ENCODE data around the gene LYST. TPM values are rescaled to one million over a fixed set of nuclear protein-coding genes. Genes with fewer than 3 reads are reported as not detected.

LYST gene
- total RNA-seq, 1 experiment from 2014 or later, result 1.7 TPM

GRCh38 chr1:235892734-235893413 lies 26.2 kb upstream of the LYST start:
- intact Hi-C loops (cut with micrococcal nuclease; ENCODE audit: unreplicated experiment), result no loop called here
- POLR2A ChIA-PET (ENCODE audit: low non-redundant PET), result no interaction called here

GRCh38 chr1:235892202-235892601 lies 25.5 kb upstream of the LYST start:
- H3K27ac ChIP-seq (ENCODE audit: low read depth, low read length, poor library complexity, severe bottlenecking), result no peak overlapping the region
- no peaks in the 10 kb centered on the region for H3K9me3 ChIP-seq (ENCODE audit: low read depth, low read length, poor library complexity, severe bottlenecking)
- TF ChIP-seq CTCF (conservative IDR thresholded peaks at IDR 0.05; ENCODE audit: low read depth, low read length) (no peak), EZH2 (IDR thresholded peaks at IDR 0.05; ENCODE audit: borderline replicate concordance, low read depth, low read length, poor library complexity, severe bottlenecking) (no peak)
- H3K4me1 ChIP-seq (ENCODE audit: insufficient read depth, low read length, poor library complexity, severe bottlenecking), result no peaks in the 10 kb centered on the region
- H3K27me3 ChIP-seq (replicated peaks; ENCODE audit: insufficient read depth, low read depth, low read length, poor library complexity), result no peaks in the 10 kb centered on the region
- POLR2A ChIA-PET (ENCODE audit: low non-redundant PET), result no interaction called here
- BruUV-seq (replicated peaks), result no TSS peak
- no peak for DNase-seq (ENCODE audit: low spot score)
- CTCF ChIA-PET, result no interaction called here
- no peak overlapping the region for H3K4me3 ChIP-seq (ENCODE audit: low read depth, low read length, poor library complexity, severe bottlenecking)
- H3K36me3 ChIP-seq (ENCODE audit: insufficient read depth, low read length, poor library complexity, severe bottlenecking), result no peaks in the 10 kb centered on the region
- intact Hi-C loops (cut with micrococcal nuclease; ENCODE audit: unreplicated experiment), result no loop called here

More at GRCh38 chr1:235892734-235893413, 26.2 kb upstream of the LYST start:
- DNase-seq (ENCODE audit: low spot score), result no peak
- Histone ChIP-seq H3K9me3 (ENCODE audit: low read depth, low read length, poor library complexity, severe bottlenecking) (no peaks in the 10 kb centered on the region), H3K36me3 (ENCODE audit: insufficient read depth, low read length, poor library complexity, severe bottlenecking) (no peaks in the 10 kb centered on the region), H3K4me3 (ENCODE audit: low read depth, low read length, poor library complexity, severe bottlenecking) (no peak overlapping the region), H3K27me3 (replicated peaks; ENCODE audit: insufficient read depth, low read depth, low read length, poor library complexity) (no peaks in the 10 kb centered on the region), H3K4me1 (ENCODE audit: insufficient read depth, low read length, poor library complexity, severe bottlenecking) (no peaks in the 10 kb centered on the region), H3K27ac (ENCODE audit: low read depth, low read length, poor library complexity, severe bottlenecking) (no peak overlapping the region)
- TF ChIP-seq CTCF (conservative IDR thresholded peaks at IDR 0.05; ENCODE audit: low read depth, low read length) (no peak), EZH2 (IDR thresholded peaks at IDR 0.05; ENCODE audit: borderline replicate concordance, low read depth, low read length, poor library complexity, severe bottlenecking) (no peak)
- CTCF ChIA-PET, result no interaction called here
- BruUV-seq (replicated peaks), result no TSS peak

- TF ChIP-seq CTCF (conservative IDR thresholded peaks at IDR 0.05; ENCODE audit: low read depth, low read length) (no peak), EZH2 (IDR thresholded peaks at IDR 0.05; ENCODE audit: borderline replicate concordance, low read depth, low read length, poor library complexity, severe bottlenecking) (no peak)
- DNase-seq (ENCODE audit: low spot score), result no peak
- Histone ChIP-seq H3K27ac (ENCODE audit: low read depth, low read length, poor library complexity, severe bottlenecking) (no peak overlapping the region), H3K4me1 (ENCODE audit: insufficient read depth, low read length, poor library complexity, severe bottlenecking) (no peaks in the 10 kb centered on the region), H3K9me3 (ENCODE audit: low read depth, low read length, poor library complexity, severe bottlenecking) (no peaks in the 10 kb centered on the region), H3K36me3 (ENCODE audit: insufficient read depth, low read length, poor library complexity, severe bottlenecking) (no peaks in the 10 kb centered on the region), H3K4me3 (ENCODE audit: low read depth, low read length, poor library complexity, severe bottlenecking) (no peak overlapping the region), H3K27me3 (replicated peaks; ENCODE audit: insufficient read depth, low read depth, low read length, poor library complexity) (no peaks in the 10 kb centered on the region)
- no TSS peak for BruUV-seq (replicated peaks)
- intact Hi-C loops (cut with micrococcal nuclease; ENCODE audit: unreplicated experiment), result no loop called here
- POLR2A ChIA-PET (ENCODE audit: low non-redundant PET), result no interaction called here
- CTCF ChIA-PET, result no interaction called here
Measured at GRCh38 chr1:235888119-235888643, 21.5 kb upstream of the LYST start.
